NCI-H1930 (cell line): Measurements from ENCODE around the gene ECHS1.
"Not testable (repeated sequence)": the region's sequence is repeated elsewhere in the genome, so short reads cannot be mapped to it uniquely, and the experiment has no call there.

Source experiments
- DNase-seq, 2 experiments: peaks; one replicate each; lab custom pipeline; 2025; lab: John Stamatoyannopoulos, UW

The ECHS1 gene

GRCh38 chr10:133399123-133399601, 26.0 kb upstream of the ECHS1 start:
- no peak for DNase-seq

- DNase-seq: no peak
Measured at GRCh38 chr10:133397938-133398337, 24.8 kb upstream of the ECHS1 start.

DNA sequence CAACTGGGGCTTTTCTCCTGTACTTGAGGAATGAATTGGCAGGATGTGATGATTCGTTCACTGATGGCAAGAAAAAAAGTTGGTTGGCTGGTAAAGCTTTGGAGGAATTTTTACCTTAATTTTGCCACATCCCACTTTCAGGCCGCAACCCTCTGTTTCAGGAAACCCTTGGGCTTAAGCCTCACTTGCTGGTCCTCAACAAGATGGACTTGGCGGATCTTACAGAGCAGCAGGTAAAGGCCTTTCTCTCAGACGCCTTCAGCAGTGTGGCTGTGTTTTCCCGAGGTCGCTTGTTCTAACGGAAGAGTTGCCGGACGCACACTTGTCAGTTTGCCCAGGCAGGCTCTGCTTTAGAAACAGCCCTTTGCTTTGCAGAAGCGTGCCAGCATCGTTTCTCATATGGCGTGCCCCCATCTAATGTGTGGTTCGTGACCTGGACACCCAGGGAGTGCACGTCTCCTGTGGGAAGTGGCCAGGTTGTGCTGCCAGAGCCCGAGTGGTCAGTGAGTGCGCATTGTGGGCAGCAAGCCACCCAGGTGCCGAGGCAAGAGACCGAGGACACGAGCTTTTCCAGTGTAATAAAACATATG, 23.0 kb upstream of the ECHS1 start:
- no peak for DNase-seq

DNA sequence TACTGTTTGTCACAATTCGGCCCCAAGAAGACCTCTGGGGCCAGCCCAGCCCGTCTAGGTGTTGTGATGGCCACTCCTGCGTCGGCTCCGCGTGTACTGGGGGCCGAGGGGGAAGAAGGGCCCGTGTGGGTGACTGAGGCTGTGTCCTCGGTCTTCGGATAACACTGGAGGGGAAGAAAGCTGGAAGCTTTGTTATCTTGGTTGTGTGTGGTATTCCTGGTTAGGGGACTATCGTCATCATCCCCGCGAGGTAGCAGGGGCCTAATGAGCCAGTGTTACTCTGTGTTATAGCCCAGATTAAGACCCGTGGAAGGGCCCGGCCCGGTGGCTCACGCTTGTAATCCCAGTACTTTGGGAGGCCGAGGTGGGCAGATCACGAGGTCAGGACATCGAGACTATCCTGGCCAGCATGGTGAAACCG, 21.7 kb upstream of the ECHS1 start:
- DNase-seq: no peak

DNA sequence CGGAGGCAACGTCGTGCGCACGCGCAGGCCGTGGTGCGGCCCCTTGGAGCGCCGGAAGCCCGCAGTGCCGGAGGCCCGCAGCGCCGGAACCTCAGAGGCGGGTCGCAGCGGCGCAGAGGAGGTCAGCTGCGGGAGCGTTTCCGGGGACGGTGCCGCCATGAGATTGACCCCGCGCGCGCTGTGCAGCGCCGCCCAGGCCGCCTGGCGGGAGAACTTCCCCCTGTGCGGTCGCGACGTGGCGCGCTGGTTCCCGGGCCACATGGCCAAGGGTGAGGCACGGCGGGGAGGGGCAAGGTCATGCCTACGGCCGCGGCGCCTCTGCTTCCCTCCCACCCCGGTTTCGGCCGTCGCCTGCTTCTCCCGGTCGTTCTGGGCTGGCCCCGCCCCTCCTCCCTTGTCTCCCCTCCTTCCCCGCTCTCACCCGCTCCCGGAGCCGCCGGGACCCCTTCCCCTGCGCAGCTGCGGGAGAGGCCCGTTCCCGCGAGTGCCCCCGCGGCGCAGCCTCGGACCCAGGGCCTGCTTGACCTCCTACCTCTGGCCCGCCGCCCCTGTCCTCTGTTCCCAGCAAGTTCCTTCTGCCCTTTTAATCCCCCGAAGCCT, 21.0 kb upstream of the ECHS1 start, which contains the start of gene MTG1:
TSS of gene MTG1 (plus strand) at position 94 of the 600 bp plus-strand sequence. CDS start at position 158, 64 bp downstream.
- DNase-seq: peak; percentile 83 to 91

- DNase-seq: no peak
Measured at GRCh38 chr10:133393401-133394063, 20.4 kb upstream of the ECHS1 start.

GRCh38 chr10:133391761-133392518, 18.8 kb upstream of the ECHS1 start:
- DNase-seq: no peak

DNA sequence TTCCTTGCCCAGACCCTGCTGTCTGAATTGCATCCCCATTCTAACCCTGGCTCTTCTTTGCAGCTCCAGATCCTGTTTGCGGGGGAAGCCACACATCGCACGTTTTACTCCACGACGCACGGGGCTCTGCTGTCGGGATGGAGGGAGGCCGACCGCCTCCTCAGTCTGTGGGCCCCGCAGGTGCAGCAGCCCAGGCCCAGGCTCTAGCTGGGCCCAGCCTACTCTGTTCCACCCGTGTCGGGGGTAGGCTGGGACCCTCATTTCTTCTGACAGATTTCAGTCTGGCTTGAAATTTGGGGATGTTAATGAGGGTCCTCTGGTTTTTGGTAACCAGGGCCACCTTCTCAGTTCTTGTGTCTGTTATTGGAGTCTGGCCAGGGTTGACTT, 18.1 kb upstream of the ECHS1 start:
- DNase-seq: no peak

DNA sequence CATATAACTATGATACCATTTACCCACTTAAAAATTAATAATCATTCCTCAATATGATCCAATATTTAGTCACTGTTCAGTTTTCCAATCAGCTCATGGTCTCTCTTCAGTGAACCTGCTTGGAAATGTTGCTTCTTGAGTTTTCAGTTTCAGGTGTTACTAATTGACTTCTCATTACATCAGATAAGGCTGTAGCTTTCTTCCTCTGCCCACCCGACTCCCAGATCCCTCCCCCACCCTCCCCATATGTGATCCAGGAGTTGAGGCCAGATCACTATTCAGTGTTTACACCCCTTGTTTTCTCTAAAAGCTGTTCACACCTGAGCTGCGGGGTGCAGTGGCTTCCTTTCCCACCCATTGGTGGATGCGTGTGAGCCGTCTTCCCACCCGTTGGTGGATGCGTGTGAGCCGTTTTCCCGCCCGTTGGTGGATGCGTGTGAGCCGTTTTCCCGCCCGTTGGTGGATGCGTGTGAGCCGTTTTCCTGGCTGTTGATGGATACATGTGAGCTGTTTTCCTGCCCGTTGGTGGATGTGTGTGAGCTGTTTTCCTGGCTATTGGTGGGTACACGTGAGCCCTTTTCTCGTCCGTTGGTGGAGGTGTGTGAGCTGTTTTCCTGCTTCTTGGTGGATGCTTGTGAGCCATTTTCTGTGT, 17.6 kb upstream of the ECHS1 start:
- DNase-seq: no peak

DNA sequence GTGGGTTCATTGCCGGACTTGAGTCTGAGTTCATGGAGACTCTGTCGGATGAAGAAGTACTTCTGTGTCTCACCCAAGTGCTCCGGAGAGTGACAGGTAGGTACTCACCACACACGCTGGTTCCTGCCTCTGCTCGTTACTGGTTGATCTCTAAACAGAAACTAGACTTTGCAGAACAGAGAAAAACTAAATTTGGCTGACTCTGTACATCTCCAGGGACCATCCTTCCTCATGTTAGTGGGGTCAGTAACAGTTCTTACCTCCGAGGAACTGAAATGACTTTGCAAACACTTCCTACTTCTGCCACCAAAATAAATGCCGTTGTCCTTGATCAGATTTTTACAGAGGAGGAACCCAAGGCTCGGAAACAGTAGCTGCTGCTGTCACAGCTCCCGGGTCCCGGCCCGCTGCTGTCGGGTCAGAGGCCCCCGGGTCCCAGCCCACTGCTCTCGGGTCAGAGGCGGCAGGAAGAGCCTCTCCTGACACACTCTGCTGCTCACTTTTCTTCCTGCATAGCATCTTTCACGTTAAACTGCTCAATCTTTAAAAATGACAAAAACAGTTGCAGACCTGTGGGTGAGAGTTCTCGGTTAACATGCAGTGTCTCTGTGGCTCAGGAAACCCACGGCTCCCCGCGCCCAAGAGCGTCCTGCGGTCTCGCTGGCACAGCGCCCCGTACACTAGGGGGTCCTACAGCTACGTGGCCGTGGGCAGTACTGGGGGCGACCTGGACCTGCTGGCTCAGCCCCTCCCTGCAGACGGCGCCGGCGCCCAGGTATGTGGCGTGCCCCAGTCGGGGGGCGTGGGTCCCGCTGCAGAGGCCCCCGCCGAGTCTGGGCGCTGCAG, 16.0 kb upstream of the ECHS1 start:
- DNase-seq: no peak

DNA sequence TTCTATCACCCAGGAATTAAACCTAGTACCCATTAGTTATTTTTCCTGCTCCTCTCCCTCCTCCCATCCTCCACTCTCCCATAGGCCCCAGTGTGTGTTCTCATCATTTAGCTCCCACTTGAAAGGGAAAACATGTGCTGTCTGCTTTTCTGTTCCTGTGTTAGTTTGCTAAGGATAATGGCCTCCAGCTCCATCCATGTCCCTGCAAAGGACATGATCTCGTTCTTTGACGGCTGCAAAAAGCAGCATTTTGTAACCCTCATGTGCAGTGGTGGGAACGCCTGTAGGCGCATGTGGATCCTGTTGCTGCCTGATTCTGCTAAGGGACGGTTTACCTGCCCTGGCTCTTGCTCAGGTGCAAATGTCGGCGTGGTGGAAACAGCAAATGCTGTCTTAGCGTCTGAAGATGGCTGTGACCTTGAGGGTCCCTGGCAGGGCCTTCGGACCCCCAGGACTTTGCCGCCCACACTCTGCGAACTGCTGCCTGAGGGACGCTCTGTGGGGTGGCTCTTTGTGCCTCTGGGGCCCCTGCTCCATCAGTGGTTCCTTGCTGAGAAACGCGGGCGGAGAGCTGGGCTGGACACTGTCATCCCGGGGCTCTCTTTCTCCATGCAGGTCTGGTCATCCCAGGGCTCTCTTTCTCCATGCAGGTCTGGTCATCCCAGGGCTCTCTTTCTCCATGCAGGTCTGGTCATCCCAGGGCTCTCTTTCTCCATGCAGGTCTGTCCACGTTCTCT, 15.2 kb upstream of the ECHS1 start:
- DNase-seq: no peak

GRCh38 chr10:133386951-133387350, 13.8 kb upstream of the ECHS1 start:
- DNase-seq: not testable (repeated sequence)

DNA sequence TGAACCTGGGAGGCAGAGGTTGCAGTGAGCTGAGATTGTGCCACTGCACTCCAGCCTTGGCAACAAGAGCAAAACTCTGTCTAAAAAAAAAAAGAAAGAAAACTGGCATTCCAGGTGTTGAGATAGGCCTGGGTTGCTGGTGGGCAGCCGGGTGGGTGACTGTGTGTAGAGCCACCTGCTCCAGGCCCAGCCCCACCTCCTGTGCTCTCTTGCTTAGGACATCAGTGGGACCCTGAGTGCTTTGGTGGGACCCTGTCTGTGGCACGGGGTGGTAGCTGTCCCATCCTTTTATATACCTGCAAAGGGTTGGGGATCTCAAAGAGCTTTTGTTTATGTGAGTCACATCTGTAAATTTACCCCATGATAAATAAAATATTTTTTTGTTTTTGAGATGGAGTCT, 12.1 kb upstream of the ECHS1 start:
- DNase-seq: no peak

DNA sequence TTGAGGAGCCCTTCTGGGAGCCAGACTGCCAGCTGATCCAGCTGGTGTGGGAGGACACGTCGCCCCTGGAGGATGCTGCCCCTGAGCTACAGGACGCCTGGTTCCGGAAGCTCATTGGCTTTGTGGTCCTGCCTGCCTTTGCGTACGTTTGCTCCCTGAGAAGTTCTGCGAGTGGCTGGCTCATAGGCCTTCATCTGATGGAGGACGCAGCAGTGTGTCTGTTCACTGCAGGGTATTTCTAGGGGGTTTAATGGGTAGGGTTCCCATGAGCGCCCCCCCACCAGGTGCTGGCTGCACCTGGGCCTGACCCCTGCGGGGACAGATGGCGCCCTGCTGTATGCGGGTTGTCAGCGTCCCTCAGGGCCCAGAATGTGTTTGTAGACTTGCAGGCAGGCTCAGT, 10.9 kb upstream of the ECHS1 start:
- no peak for DNase-seq

DNA sequence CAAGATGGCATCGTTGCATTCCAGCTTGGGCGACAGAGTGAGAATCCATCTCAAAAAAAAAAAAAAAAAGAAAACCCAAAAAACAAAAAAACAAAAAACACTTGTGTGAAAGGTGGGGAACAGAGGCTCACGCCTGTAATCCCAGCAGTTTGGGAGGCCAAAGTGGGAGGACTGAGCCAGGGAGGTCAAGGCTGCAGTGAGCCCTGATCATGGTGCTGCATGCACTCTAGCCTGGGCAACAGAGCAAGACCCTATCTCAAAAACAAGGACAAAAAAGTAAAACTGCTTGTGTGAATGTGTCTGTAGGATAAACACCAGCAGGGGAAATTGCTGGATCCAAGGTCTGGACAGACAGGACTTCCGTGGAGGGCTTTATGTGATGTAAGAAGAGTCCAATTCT, 10.4 kb upstream of the ECHS1 start:
- DNase-seq: no peak

GRCh38 chr10:133381036-133381435, 7.9 kb upstream of the ECHS1 start:
- DNase-seq: no peak

DNA sequence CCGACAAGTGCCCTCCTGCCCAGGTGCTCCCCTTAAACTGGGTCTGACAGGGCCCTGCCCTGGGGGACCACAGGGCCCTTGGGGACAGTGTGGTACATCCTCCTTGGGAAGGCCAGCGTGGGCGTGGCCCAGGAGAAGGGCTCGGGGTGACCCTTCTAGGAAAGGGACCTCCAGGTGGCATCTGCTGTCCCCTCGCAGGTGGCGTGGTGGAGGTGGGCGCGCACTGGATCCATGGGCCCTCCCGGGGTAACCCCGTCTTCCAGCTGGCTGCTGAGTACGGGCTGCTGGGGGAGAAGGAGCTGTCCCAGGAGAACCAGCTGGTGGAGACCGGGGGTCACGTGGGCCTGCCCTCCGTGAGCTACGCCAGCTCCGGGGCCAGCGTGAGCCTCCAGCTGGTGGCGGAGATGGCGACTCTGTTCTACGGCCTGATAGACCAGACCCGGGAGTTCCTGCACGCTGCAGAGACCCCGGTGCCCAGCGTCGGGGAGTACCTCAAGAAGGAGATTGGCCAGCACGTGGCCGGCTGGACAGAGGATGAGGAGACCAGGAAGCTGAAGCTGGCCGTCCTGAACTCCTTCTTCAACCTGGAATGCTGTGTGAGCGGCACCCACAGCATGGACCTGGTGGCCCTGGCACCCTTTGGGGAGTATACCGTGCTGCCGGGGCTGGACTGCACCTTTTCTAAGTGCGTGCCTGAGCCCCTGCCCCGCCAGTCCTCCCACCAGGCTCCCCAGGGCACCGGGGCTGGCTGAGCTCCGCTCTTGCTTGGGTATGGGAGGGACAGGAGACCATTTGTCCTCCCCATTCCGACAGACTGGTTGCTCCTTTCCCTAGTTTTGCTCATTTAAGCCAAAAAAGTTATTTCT, 6.9 kb upstream of the ECHS1 start:
- no peak for DNase-seq

GRCh38 chr10:133379152-133379800, 6.1 kb upstream of the ECHS1 start, which contains the start of gene PAOX:
Gene PAOX (plus strand): TSS chr10:133379262. CDS start chr10:133379317, 55 bp downstream.
- peak in 1 of 2 experiments; percentile 27 for DNase-seq
